Measurements from ENCODE around the gene RIMS4. TPM values are rescaled to one million over a fixed set of nuclear protein-coding genes. Genes with fewer than 3 reads are reported as not detected.
"Not testable (repeated sequence)": the region's sequence is repeated elsewhere in the genome, so short reads cannot be mapped to it uniquely, and the experiment has no call there.

Gene RIMS4
- total and polyA plus RNA-seq, 10 of the 15 experiments (the other 5 are each of a cell fraction or from before 2014, with no cell fraction given), result under 0.01 to 0.07 (median 0.05) TPM; not detected in 5

DNA sequence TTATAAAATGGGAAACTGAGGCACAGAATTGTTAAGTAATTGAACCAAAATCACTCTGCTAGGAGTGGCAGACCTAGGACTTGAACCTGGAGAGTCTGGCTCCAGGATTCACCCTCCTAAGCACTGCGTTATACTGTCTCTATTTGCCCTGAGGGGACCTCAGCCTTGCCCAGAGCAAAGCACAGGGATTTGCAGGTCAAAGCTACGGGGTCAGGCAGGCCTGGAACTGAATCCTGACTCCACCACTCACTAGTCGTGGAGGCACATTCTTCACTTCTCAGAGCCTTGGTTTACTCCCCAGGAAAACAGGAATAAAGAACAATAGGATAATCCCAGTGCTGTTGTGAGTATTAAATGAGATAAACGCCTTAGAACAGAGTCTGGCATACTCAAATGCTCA lies 45.3 kb downstream of the RIMS4 start (continued):
- TF ChIP-seq, protein P1, sequence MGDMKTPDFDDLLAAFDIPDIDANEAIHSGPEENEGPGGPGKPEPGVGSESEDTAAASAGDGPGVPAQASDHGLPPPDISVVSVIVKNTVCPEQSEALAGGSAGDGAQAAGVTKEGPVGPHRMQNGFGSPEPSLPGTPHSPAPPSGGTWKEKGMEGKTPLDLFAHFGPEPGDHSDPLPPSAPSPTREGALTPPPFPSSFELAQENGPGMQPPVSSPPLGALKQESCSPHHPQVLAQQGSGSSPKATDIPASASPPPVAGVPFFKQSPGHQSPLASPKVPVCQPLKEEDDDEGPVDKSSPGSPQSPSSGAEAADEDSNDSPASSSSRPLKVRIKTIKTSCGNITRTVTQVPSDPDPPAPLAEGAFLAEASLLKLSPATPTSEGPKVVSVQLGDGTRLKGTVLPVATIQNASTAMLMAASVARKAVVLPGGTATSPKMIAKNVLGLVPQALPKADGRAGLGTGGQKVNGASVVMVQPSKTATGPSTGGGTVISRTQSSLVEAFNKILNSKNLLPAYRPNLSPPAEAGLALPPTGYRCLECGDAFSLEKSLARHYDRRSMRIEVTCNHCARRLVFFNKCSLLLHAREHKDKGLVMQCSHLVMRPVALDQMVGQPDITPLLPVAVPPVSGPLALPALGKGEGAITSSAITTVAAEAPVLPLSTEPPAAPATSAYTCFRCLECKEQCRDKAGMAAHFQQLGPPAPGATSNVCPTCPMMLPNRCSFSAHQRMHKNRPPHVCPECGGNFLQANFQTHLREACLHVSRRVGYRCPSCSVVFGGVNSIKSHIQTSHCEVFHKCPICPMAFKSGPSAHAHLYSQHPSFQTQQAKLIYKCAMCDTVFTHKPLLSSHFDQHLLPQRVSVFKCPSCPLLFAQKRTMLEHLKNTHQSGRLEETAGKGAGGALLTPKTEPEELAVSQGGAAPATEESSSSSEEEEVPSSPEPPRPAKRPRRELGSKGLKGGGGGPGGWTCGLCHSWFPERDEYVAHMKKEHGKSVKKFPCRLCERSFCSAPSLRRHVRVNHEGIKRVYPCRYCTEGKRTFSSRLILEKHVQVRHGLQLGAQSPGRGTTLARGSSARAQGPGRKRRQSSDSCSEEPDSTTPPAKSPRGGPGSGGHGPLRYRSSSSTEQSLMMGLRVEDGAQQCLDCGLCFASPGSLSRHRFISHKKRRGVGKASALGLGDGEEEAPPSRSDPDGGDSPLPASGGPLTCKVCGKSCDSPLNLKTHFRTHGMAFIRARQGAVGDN (IDR thresholded peaks at IDR 0.05), result no peak
- no peak for TF ChIP-seq RB1 (IDR thresholded peaks at IDR 0.05; ENCODE audit: borderline replicate concordance)
- TF ChIP-seq, protein P2, sequence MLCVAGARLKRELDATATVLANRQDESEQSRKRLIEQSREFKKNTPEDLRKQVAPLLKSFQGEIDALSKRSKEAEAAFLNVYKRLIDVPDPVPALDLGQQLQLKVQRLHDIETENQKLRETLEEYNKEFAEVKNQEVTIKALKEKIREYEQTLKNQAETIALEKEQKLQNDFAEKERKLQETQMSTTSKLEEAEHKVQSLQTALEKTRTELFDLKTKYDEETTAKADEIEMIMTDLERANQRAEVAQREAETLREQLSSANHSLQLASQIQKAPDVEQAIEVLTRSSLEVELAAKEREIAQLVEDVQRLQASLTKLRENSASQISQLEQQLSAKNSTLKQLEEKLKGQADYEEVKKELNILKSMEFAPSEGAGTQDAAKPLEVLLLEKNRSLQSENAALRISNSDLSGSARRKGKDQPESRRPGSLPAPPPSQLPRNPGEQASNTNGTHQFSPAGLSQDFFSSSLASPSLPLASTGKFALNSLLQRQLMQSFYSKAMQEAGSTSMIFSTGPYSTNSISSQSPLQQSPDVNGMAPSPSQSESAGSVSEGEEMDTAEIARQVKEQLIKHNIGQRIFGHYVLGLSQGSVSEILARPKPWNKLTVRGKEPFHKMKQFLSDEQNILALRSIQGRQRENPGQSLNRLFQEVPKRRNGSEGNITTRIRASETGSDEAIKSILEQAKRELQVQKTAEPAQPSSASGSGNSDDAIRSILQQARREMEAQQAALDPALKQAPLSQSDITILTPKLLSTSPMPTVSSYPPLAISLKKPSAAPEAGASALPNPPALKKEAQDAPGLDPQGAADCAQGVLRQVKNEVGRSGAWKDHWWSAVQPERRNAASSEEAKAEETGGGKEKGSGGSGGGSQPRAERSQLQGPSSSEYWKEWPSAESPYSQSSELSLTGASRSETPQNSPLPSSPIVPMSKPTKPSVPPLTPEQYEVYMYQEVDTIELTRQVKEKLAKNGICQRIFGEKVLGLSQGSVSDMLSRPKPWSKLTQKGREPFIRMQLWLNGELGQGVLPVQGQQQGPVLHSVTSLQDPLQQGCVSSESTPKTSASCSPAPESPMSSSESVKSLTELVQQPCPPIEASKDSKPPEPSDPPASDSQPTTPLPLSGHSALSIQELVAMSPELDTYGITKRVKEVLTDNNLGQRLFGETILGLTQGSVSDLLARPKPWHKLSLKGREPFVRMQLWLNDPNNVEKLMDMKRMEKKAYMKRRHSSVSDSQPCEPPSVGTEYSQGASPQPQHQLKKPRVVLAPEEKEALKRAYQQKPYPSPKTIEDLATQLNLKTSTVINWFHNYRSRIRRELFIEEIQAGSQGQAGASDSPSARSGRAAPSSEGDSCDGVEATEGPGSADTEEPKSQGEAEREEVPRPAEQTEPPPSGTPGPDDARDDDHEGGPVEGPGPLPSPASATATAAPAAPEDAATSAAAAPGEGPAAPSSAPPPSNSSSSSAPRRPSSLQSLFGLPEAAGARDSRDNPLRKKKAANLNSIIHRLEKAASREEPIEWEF (IDR thresholded peaks at IDR 0.05; ENCODE audit: insufficient replicate concordance, low read depth, low read length), result no peak
- TF ChIP-seq SREBF1 (IDR thresholded peaks at IDR 0.05; ENCODE audit: low read length), result no peak
- TF ChIP-seq JUNB (IDR thresholded peaks at IDR 0.05), result no peak
- no peak for TF ChIP-seq PML (IDR thresholded peaks at IDR 0.05; ENCODE audit: low read length)
- TF ChIP-seq MYB (IDR thresholded peaks at IDR 0.05; ENCODE audit: borderline replicate concordance, low read depth, low read length), result no peak
- no peak for TF ChIP-seq BACH1 (IDR thresholded peaks at IDR 0.05; ENCODE audit: borderline replicate concordance)
- TF ChIP-seq ZBED1 (IDR thresholded peaks at IDR 0.05; ENCODE audit: borderline replicate concordance), result no peak
- no peak for TF ChIP-seq RAD21 (IDR thresholded peaks at IDR 0.05; ENCODE audit: insufficient read depth, low read depth, low read length)
- no peak for TF ChIP-seq WRNIP1 (IDR thresholded peaks at IDR 0.05; ENCODE audit: borderline replicate concordance, low read depth, low read length)
- no peak for TF ChIP-seq DPF2 (IDR thresholded peaks at IDR 0.05)

- H3K36me3 ChIP-seq (ENCODE audit: control insufficient read depth in 2 of 2, insufficient read depth in 2 of 2, low read length in 1 of 2); H4K20me1 ChIP-seq (ENCODE audit: control insufficient read depth, insufficient read depth); H3K9ac ChIP-seq (ENCODE audit: control insufficient read depth, insufficient read depth, low read length); H3K79me2 ChIP-seq (ENCODE audit: control insufficient read depth, insufficient read depth, low read length); in situ Hi-C loops (cut with MboI); H3K27ac ChIP-seq (ENCODE audit: control insufficient read depth, insufficient read depth); H3K4me1 ChIP-seq (ENCODE audit: control insufficient read depth, insufficient read depth, low read length); H2AFZ ChIP-seq (ENCODE audit: control insufficient read depth, low read depth, low read length); POLR2A ChIA-PET; SMC1A ChIA-PET (ENCODE audit: uncharacterized antibody, unreplicated experiment); H3K4me3 ChIP-seq; H3K9me3 ChIP-seq (replicated peaks; ENCODE audit: control insufficient read depth, insufficient read depth, low read length); DNase-seq (ENCODE audit: low read depth, low spot score); H3K4me2 ChIP-seq (ENCODE audit: control insufficient read depth, insufficient read depth); ATAC-seq; intact Hi-C loops (cut with micrococcal nuclease; ENCODE audit: unreplicated experiment); H3K27me3 ChIP-seq (replicated peaks in 1 of 2; ENCODE audit: control insufficient read depth in 2 of 2, insufficient read depth in 2 of 2, low read length in 1 of 2); BruUV-seq (replicated peaks); FAIRE-seq; RAD21 ChIA-PET (ENCODE audit: unreplicated experiment): not testable (repeated sequence)
- WGBS (ENCODE audit: insufficient coverage, insufficient replicate concordance, low lambda C conversion rate, missing lambda C conversion rate), result 25% methylated on average over 3 of the region's 3 CpGs
- CTCF ChIA-PET, result interaction anchor here (0.7 kb wide), 1 partner anchor 10 kb away, joined by 3 read pairs; no protein-coding TSS in a partner anchor
Observed at GRCh38 chr20:44763798-44764197, 46.5 kb downstream of the RIMS4 start.
